Gastroesophageal sphincter (tissue), 3 donors: ENCODE results near the gene USPL1.

Source experiments
- EP300 ChIP-seq: sonication (generic); formaldehyde crosslinking; IDR thresholded peaks from one replicate; pipeline ENCODE4 v1.6.1; 2017; ENCODE audit warnings: antibody characterized with exemption, mild to moderate bottlenecking
- TF ChIP-seq, protein P1 (sequence below), 4 experiments: fragments of 200-600 bp in 2 of 4; fragments of 450-650 bp in 2 of 4; sonication (generic) in 1 of 4; IDR thresholded peaks; one replicate each; pipeline ENCODE4 v1.5.1; 2017 to 2019; ENCODE audit warnings: antibody characterized with exemption in 4 of 4, mild to moderate bottlenecking in 2 of 4, moderate library complexity in 2 of 4

DNA sequence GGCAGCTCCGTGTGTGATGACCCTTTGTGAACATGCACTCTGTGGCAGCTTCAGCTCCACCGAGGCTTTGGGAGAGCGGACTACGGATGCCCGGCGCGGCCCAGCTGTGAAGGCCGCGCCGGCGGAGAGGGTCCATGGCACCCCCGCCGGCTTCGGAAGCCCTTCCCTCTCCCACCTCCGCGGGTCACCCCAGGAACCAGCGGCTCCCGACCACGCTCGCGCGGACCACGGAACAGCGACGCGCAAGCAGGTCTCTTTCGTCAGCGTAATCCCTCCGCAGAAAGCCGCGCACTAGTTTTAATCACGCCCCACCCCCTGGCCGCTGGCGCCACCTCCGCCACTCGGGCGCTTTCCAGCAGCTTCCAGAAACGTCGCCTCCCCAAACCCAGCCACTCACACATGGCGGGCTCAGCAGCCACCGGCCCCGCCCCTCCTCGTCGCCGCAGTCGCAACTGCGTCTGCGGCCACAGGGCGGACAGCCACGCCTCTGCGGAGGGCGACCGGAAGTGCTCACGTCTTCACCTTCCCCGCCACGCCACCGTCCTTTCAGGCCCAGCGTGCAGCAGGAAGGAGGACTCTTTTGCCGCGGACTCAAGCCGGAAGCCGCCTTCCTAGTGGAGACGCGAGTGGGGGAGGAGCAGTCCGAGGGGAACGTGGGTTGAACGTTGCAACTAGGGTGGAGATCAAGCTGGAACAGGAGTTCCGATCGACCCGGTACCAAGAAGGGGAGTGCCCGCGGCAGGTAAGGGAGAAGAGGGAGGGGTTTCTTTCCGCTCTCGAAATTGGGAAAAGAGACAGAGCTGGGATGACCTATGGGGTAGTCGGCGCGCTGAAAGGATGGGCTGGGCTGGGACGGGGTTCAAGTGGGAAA is at the start of gene USPL1:
- TF ChIP-seq, protein P1, sequence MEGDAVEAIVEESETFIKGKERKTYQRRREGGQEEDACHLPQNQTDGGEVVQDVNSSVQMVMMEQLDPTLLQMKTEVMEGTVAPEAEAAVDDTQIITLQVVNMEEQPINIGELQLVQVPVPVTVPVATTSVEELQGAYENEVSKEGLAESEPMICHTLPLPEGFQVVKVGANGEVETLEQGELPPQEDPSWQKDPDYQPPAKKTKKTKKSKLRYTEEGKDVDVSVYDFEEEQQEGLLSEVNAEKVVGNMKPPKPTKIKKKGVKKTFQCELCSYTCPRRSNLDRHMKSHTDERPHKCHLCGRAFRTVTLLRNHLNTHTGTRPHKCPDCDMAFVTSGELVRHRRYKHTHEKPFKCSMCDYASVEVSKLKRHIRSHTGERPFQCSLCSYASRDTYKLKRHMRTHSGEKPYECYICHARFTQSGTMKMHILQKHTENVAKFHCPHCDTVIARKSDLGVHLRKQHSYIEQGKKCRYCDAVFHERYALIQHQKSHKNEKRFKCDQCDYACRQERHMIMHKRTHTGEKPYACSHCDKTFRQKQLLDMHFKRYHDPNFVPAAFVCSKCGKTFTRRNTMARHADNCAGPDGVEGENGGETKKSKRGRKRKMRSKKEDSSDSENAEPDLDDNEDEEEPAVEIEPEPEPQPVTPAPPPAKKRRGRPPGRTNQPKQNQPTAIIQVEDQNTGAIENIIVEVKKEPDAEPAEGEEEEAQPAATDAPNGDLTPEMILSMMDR (IDR thresholded peaks at IDR 0.05), result peak in 3 of 4 experiments; percentile 39 to 77 (median 70)
- TF ChIP-seq EP300, result no peak
